GM19035 (cell line): ENCODE results near the gene RUSF1.
A peak's percentile ranks its signal among the peaks of the same experiment; 100 is the strongest.

Experiments
- ATAC-seq: cut with Tn5 transposase; IDR thresholded peaks from one replicate; pipeline ENCODE4 v1.9.1; 2021; ENCODE audit not compliant: unreplicated experiment

RUSF1 gene

GRCh38 chr16:31471241-31471874, 36.8 kb downstream of the RUSF1 start:
- ATAC-seq, result no peak

- no peak for ATAC-seq
These were observed 37.6 kb downstream of the RUSF1 start for GRCh38 chr16:31470615-31471014.

DNA sequence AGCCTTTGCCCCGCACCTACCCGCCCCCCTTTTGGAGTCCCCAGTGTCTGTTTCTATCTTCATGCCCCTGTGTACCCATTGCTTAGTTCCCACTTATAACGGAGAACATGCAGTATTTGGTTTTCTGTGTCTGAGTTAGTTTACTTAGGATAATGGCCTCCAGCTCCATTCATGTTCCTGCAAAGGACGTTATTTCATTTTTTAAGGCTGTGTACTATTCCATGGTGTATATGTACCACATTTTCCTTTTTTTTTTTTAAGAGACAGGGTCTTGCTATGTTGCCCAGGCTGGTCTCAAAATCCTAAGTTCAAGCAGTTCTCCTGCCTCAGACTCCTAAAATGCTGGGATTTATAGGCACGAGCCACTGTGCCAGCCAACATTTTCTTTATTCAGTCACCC, 40.3 kb downstream of the RUSF1 start:
- ATAC-seq, result no peak

GRCh38 chr16:31467151-31467773, 40.9 kb downstream of the RUSF1 start:
- no peak for ATAC-seq

GRCh38 chr16:31466381-31466841, 41.8 kb downstream of the RUSF1 start:
- ATAC-seq, result no peak

GRCh38 chr16:31465788-31466370, 42.3 kb downstream of the RUSF1 start:
- no peak for ATAC-seq

- no peak for ATAC-seq
These were observed 43.4 kb downstream of the RUSF1 start for GRCh38 chr16:31464781-31465260.

GRCh38 chr16:31464348-31464769, 43.8 kb downstream of the RUSF1 start:
- no peak for ATAC-seq

- ATAC-seq, result no peak
These were observed 46.0 kb downstream of the RUSF1 start for GRCh38 chr16:31461921-31462804.

DNA sequence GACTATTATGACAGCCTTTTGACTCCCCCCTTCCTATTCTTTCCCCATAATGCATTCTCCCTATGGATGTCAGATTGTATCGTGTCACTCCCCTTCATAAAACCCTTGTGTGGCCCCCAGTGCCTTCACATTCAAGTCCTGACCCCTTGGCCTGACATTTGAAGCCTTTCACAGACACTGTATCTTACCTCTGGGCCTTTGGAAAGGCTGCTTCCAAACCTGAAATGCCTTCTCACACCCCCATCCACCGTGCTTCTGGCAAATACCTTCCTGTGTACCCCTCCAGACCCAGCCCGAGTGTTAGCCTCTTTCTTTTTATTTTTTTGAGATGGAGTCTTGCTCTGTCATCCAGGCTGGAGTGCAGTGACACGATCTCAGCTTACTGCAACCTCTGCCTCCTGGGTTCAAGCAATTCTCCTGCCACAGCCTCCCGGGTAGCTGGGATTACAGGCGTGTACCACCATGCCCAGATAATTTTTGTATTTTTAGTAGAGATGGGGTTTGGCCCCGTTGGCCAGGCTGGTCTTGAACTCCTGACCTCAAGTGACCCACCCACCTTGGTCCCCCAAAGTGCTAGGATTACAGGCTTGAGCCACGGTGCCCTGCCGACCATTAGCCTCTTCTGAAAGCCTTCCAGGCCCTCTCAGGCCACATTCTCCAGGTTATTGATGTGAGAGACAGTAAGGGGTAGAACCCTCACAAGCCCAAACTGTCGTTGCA, 46.8 kb downstream of the RUSF1 start:
- no peak for ATAC-seq

DNA sequence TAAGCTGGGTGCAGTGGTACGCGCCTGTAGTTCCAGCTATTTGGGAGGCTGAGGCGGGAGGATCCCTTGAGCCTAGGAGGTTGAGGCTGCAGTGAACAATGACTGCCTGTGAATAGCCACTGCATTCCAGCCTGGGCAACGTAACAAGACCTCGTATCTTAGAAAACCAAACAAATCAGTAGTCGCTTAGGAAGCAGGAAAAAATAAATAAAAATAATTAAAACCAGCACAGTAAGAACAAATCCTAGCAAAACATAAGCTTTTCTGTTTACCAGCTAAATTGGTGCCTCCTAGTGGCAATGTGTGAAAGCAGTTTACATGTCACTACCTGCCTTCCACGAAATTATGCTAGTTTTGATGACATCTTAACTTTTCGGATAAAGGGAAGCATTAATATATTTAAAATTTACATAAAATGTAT, 47.6 kb downstream of the RUSF1 start:
- ATAC-seq, result no peak

DNA sequence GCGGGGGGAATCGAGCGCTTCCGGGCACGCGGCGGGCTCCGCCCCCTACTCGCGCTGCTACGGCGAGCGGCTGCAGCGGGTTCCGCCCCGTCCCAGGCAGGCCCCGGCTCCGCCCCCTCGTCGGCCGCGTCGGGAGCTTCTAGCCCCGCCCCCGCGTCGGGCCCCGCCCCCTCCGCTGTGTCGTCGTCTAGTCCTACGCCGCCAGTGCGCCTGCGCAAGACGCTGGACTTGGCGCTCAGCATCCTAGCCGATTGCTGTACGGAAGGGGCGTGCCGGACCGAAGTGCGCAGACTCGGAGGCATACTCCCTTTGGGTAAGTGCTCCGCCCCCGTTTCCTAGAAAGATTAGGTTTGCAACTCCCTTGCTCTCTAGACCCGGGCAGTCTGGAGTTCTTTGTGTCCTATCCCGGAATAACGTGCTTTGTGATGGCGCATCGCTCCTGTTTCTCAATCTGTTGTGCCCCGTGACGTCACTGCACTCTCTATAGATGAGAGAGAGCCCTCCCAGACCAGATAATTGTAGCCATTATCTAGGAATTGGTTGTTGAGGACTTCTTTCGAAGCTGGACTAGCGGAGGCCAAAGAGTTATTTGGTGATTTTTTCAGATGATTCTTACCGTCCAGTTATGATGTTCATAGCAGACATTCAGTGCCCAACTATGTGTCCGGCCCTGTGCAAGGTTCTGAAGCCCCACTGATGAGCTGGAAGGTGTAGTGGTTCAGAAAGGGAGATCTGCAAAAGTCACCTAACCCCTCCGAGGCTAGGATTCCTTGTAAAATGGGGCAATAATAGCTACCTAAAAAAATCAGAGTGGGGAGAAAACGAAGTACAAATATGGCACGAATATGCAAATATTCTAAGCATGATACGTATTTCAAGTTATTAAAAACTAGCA, 48.3 kb downstream of the RUSF1 start:
- ATAC-seq, result peak; percentile 72

GRCh38 chr16:31458844-31459686, 49.1 kb downstream of the RUSF1 start, which contains the start of gene ARMC5:
Gene ARMC5 (plus strand): TSS chr16:31459501. CDS start chr16:31459525, 24 bp downstream.
- ATAC-seq, result peak; percentile 74

GRCh38 chr16:31458073-31458843, 49.9 kb downstream of the RUSF1 start:
- ATAC-seq, result peak; percentile 4

- no peak for ATAC-seq
These were observed 51.2 kb downstream of the RUSF1 start for GRCh38 chr16:31456988-31457360.

DNA sequence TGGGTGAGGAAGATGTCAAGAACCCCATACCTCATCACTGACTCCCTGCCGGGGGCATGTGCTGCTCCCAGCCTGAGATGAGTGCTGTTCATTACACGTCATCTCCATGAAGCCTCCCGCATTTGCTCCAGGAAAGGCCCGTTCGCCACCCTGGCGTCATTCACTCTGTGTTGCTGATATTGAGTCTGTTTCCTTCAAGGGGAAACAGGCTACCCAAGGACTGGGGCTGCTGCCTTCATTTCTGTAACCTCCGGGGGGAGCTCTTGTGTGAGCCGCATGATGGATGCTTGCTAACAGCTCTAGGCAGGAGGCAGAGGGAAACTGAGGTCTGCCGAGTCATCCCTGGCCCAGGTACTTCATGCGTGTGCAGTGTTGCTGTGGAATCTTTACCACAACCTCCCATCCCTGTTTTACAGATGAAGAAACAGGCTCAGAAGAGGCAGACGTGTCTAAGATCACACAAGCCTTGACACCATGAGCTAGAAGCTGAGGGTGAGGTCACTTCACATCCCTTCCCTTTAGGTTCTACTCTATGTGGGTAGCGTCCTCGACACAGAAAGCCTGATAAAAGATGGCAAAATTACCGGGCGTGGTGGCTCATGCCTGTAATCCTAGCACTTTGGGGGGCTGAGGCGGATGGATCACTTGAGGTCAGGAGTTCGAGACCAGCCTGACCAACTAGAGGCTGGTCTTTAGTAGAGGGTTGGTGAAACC, 52.4 kb downstream of the RUSF1 start:
- ATAC-seq, result no peak
